ENCODE data around the gene TRMT44.
"Not testable (repeated sequence)": the region's sequence is repeated elsewhere in the genome, so short reads cannot be mapped to it uniquely, and the experiment has no call there.

Gene TRMT44

GRCh38 chr4:8471211-8471875, 30.8 kb downstream of the TRMT44 start:
- DNase-seq, result no peak

GRCh38 chr4:8472158-8472688, 31.6 kb downstream of the TRMT44 start:
- DNase-seq, result no peak

DNA sequence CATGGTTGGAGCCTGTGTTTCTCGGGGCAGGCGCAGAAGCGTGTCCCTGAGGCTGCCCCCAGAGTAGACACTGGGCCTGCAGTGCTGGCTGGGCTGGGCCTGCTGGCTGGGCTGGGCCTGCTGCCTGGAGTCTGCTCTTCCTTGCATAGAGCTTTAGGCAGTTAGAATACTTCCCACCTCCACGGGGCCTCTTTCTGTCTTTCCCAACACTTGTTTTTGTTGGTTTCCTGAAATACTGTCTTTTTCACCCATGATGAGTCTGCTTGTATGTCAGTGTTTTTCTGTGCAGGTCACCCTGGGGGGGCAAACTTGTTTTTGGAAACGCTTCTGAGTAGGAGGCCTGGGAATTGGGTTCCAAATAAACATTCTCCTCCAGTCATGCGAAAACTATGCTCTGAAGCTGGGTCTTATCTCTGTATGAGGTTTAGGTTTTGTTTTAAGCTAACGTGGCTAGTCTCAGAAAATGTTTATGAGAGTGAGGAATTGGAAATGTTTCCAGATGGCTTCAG, 32.2 kb downstream of the TRMT44 start:
- no peak for DNase-seq

DNA sequence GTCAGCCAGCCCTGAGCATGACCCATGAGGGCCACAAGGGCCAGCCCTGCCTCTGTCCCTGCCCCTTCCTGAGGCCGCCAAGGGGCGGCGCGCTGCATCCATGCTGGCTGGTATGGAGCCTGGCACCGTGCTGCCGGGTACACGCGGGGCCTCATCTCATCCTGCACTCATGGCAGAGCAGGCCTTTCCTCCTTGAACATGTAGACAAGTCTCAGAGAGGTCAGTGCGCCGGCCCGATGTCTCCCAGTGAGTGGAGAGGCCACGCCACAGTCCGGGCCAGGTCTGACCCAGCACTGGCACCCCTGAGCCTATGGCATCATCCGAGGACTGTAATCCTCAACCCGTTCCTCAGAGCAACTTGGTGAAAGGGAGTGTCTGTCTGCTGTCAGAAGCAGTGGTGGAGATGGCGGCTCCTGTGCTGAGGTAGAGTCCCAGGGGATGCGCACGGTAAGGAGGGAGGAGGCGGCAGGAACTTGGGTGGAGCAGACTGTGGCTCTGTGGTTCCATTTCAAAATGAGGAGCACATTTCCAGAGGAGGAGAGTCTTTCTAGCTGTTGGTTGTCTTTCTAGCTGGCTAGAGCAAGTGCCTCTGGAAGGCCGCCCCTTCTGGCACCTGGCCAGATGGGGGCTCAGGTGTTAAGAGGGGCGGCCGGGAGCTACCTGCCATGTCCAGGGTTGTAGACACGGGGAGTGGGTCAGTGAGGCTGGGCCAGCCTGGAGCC, 32.8 kb downstream of the TRMT44 start:
- DNase-seq, result no peak

DNA sequence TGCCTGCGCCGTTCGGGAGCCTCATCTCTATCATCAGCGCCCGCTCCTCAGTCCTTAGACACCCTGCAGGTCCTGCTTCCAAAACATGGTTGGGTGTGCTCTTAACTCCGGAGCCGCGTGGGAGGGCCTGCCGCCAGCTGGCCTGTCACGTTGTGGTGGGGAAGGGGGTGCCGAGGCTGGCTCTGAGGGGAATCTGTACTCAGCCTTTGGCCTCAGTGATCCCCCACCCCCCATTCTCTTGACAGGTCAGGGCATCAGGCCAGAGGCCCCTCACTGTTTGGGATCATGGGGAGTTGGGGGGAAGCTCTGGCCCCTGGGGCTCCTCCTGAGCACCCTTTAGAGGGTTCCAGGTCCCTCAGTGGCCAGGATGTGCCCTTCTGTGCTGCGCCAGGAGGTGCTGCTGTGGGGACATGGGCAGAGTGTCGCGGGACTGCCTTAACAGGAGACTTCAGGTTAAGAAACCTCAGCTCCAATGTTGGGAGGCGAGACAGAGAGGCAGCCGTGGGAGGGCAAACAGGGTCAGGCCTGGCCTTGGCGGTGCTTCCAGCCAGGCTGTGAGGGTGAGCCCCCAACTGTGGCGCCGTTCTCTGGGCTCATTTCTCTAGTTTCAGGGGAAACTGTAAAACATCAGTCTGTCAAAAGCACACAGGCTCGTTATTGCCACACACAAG, 33.5 kb downstream of the TRMT44 start:
- no peak for DNase-seq

GRCh38 chr4:8474856-8475255, 34.3 kb downstream of the TRMT44 start:
- DNase-seq, result no peak

GRCh38 chr4:8475751-8476575, 35.4 kb downstream of the TRMT44 start:
- no peak for DNase-seq

DNA sequence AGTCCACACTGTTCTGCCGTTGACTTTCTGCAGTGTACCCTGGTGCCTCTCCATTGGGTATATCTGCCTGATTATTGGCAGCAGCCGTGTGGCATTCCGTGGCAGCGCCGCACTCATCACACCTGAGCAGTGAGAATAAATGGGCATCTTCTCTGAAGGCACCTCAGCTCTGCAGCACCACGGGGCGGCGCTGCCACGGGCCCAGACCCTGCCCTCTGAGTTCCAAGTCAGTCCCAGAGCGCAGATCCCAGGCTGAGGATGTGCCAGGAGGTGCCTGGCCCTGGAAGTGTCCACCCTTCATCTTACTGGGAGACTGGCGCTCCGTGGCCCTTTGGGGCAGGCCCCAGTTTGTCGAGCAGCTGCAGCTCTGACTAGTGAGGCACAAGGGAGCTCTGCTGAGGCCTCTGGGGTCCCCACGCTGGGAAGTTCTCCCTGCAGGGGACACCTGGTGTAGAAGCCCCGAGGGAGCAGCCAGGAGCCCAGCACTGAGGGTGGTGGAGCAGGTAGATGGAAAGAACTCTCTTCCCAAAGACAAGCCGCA, 36.6 kb downstream of the TRMT44 start:
- DNase-seq, result no peak

GRCh38 chr4:8477676-8478075, 37.1 kb downstream of the TRMT44 start:
- DNase-seq, result no peak

DNA sequence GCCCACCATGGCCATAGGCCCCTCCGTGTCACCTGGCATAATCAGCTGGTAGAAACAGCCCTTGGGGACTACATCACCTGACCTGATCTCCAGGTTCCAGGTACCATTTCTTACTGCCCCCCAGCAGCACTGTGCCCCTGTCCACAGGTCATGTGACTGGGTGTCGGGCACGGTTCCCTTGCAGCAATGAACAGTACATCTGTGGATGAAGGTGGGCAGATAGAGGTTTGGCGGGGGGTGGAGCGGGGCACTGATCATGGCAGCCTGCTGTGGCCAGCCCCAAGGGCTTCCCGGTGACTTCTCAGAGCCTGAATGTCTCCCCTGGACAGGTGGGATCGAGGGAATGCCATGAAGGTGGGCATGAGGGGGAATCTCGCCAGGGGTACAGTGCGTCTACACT, 37.8 kb downstream of the TRMT44 start:
- DNase-seq, result no peak

DNA sequence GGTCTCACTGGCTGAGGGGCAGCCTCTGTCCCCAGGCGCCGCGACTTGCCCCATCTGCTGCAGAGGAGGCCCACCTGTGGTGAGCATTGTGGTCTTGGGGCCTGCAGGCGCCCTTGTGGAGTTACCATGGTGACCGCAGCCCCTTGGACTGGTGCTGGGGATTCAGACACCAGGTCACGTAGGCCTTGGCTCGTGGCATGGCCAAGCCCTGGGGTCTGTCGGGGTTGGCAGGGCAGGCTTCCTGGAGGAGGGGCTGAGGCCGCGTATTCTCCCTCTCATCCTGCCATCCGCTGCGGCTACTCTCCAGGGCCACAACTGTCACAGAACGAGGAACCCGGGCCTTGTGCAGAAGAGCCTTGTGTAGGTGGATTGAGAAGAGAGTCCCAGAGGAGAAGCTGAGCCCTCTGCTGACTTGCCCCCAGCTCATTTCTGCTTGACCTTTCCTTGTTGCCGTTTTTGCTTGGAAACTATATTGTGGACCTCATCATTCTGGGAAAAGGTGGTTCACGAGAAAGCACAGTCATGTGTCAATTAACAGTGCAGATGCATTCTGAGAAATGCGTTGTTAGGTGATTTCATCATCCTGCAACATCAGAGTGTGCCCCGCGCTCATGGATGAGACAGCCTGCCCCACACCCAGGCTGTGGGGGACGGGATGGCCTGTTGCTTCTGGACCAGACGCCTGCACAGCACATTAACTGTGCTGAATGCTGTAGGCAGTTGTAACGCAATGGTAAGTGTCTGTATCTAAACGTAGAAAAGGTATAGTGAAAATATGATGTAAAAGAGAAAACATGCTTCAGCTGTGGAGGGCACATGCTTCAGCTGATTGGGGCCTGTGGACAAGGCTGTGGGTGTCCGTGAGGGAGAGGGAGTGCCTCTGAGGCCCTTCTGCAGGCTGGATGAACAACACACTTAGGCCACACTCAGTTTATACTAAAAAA, 38.5 kb downstream of the TRMT44 start:
- DNase-seq, result no peak

GRCh38 chr4:8480221-8480620, 39.6 kb downstream of the TRMT44 start:
- DNase-seq, result no peak

- DNase-seq, result not testable (repeated sequence)
These were observed 46.1 kb downstream of the TRMT44 start for GRCh38 chr4:8486643-8487042.

DNA sequence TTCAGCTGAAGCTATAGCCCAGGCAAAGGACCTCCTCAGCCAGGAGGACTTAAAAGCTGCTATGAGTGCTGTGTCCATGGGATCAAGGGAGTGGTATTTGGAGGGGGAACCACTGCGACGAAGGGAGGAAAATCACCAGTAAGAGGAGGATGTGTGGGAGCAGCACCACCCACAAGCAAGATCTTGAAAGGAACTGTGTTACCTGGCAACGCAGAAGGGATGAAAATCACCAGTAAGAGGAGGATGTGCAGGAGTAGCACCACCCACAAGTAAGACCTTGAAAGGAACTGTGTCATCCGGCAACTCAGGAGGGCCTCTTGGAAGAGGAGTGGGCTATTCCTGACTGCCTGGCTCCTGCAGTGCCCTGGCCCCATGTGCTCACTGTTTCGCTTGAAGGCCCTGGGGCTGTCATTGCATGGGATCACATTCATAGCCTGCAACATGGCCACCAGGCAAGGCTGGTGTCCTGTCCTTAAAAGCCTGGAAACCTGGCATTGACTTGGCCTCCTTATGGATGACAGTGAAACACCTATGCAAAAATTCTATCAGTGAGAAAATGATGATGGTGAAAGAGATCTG, 48.3 kb downstream of the TRMT44 start:
- DNase-seq, result no peak

DNA sequence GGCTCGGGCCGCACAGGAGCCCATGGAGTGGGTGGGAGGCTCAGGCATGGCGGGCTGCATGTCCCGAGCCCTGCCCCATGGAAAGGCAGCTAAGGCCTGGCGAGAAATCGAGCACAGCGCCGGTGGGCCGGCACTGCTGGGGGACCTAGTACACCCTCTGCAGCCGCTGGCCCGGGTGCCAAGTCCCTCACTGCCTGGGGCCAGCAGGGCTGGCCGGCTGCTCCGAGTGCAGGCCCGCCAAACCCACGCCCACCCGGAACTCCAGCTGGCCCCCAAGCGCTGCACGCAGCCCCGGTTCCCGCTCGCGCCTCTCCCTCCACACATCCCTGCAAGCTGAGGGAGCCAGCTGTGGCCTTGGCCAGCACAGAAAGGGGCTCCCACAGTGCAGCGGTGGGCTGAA, 50.9 kb downstream of the TRMT44 start:
- DNase-seq, result not testable (repeated sequence)

DNA sequence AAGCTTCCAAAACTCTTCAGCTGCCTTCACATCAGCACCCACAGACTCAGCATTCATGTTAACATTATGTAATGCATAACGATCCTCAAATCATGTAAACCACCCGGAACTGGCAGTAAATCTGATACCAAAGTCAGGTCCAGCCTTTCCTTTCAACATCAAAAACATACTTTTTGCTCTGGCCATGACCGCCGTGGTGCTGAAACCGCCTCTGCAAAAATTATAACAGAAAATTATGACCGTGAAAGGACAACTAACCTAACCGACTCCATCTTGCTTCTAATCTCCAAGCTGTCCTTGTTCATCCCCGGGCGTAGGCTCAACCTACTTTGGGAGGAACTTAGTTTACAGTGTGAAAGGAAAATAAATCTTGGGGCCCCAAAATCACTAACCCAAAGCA, 51.6 kb downstream of the TRMT44 start:
- DNase-seq, result no peak

GRCh38 chr4:8493484-8493883, 52.9 kb downstream of the TRMT44 start:
- no peak for DNase-seq

GRCh38 chr4:8494218-8494617, 53.6 kb downstream of the TRMT44 start:
- no peak for DNase-seq

GRCh38 chr4:8494983-8495548, 54.5 kb downstream of the TRMT44 start:
- DNase-seq, result no peak

DNA sequence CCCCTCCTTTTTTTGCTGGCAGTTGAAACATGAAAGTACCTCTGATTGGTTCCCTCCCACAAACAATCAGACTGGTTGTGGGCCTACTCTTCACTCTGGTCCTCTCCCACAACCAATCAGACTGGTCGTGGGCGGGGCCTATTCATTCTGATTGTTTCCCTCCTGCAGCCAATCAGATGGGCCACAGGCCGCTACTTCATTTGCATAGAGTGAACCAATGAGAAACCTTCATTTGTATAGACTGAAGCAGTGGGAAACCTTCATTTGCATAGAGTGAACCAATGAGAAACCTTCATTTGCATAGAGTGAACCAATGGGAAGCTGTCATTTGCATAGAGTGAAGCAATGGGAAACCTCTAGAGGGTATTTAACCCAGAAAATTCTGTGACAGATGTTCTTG, 55.2 kb downstream of the TRMT44 start:
- peak; percentile 23 for DNase-seq

DNA sequence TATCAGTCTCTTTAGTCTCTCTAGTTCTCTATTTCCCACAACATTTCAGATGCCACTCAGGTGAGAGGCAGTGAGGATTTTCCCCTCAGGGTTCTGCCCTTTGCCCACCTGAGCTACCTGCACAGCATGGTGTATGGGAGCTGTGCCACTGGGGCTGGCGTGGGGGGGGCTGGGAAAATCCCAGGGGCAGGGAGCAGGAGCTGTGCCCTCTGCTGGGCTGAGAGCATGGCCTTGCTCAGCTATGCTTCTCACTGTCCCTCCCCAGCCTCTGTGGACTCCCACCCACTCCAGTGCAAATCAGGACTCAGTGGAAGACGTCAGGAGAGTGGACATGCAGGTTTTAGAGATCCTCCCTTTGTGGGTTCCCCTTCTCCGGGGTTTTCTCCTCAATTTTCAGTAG, 57.2 kb downstream of the TRMT44 start:
- DNase-seq, result no peak

Measured in hematopoietic multipotent progenitor cell treated with erythropoietin and hydrocortisone succinate and interleukin-3 and kit ligand, for 4 days (in vitro differentiated cells).